Hypothalamus (tissue), 51 donors: ENCODE data around the gene CCDC15.
"Not testable (repeated sequence)": the region's sequence is repeated elsewhere in the genome, so short reads cannot be mapped to it uniquely, and the experiment has no call there.

Experiments
- DNase-seq, 51 donors: peaks; one replicate each; lab custom pipeline; 2025; lab: John Stamatoyannopoulos, UW

Gene CCDC15

DNA sequence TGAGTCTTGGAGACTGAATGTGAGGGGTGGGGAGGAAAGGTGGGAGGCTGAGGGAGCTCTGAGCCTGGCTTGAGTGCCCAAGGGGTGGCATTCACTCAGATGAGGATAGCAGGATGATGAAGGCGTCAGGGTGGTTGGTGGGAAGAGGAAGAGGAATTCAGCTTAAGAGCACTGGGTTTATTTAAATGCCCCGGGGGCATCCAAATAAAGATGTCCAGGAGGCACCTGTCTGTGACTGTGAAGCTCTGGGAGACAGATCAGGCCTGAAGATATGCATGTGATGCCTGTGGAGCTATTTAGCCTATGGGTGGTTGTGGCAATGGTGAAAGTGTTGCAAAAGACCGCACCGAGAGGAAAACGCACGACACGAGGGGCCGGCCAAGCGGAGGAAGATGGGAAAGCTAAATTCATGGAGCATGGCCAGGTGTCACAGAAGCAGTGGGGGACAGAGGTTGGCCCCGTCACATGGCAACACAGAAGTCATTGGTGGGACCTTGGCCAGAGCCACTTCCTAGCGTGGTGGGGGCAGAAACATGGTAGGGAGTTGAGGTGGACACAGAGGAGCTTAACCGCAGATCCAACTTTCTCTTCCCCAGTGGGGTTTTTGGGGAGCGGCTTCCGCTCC lies 124.6 kb downstream of the CCDC15 start:
- no peak for DNase-seq

DNA sequence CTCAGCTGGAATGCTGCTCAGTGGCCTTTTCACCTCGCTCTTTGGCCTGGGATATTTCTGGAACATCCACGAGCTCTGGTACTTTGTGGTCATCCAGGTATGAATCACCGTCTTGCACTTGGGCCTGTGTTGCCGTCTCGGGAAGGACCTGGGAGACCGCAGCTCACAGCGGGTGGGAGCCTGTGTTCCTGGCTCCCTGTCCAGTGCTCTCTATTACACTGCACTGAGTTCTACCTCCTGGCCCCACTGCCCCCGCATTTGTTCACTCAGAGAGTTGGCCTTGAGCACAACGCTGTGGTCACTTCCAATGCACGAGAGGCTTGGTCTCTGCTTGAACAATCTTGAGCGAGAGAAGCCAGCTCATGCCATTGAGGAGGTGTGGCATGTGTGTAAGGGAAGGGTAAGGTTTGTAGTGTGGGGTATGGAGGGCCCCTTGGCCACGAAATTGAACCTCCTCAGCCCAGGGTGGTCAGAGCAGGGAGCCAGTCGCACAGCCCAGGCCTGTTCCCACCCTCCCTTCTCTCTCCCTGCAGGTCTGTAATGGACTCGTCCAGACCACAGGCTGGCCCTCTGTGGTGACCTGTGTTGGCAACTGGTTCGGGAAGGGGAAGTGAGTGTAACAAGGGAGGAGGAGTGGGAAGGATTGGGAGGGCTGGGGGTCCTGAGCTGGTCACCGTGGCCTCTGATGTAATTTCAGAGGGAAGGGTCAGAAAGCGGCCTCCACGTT lies 125.3 kb downstream of the CCDC15 start:
- no peak for DNase-seq

DNA sequence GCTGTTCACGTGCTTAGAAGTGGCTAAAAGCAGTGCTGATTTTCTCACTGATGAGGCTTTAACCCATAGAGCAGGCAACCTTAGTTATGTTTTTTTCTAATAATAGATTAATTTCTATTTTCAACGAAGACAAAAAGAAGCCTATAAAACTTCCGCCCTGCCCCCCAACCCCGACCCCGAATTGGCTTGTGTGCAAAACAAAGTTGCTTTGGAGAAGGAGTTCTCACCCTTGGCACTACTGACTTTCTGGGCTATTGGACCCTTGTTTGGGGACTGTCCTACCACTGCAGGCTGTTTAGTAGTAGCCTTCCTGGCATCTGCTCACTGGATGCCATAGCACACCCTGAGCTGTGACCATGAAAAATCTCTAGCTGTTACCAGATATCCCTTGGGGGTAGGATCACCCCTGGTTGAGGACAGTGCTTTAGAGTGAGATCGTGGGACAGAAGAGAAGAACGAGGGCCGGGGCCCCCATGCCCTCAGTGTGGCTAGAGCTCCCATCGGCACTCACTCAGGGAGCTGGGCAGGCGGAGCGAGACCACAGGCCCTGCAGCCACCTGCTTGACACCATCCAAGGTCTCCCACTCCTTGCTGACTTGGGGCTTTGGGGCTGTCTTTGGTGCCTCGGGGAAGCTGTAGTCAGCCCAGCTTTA lies 126.0 kb downstream of the CCDC15 start:
- DNase-seq = no peak

DNA sequence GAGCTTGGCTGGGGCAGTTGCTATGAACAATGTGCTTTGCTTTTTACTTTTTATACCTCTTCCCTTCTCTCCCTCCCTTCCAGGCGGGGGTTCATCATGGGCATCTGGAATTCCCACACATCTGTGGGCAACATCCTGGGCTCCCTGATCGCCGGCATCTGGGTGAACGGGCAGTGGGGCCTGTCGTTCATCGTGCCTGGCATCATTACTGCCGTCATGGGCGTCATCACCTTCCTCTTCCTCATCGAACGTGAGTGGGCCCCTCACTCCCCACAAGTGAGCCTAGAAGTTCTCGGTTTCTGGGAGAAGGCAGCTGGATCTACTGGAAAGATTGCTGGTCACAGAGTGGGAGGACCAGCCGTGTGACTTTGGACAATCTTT lies 126.5 kb downstream of the CCDC15 start:
- DNase-seq = no peak

DNA sequence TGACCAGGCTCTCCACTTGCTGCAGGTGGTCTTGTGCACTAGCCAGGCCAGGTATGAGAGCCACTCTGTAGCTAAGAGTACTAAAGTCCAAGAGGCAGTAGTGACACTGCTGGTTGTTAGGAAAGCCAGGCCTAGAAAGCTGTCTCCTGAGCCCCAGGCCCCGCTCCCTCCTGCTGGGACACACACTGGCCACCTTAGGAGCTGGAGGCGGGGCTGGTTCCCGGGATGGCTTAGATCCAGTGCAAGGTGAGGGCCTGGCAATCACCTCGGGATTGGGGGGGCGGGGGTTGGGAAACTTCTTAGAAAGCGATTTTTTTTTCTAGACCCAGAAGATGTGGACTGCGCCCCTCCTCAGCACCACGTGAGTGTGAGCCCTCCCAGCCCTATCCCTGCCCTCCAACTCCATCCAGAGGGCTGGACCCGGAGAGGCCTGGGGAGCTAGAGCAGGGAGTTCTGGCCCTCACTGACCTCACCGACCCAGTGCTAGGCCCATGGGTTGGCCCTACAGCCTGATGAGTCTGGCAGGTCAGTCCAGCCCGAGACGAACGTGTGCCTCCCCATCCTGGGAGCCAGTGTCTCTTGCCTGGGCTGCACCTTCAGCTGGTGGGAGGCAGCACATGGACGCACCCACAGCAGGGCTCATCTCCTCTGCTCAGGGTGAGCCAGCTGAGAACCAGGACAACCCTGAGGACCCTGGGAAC lies 127.2 kb downstream of the CCDC15 start:
- no peak for DNase-seq

DNA sequence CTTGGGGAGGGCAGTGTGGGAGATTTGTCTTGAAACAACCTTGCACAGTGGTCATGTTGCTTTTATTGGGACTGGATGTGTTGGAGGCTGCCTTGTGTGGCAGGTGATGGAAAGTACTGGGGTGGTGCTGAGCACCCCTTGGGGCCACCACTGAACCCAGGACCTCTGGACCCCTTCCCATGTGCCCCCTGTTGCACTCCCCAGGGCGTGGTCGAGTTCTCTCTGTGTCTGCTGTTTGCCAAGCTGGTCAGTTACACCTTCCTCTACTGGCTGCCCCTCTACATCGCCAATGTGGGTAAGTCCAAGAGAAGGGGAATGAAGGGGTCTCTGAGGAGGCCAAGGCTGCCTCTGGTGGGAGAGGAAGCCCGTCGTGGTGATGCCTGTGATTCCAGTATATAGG lies 128.0 kb downstream of the CCDC15 start:
- no peak for DNase-seq

DNA sequence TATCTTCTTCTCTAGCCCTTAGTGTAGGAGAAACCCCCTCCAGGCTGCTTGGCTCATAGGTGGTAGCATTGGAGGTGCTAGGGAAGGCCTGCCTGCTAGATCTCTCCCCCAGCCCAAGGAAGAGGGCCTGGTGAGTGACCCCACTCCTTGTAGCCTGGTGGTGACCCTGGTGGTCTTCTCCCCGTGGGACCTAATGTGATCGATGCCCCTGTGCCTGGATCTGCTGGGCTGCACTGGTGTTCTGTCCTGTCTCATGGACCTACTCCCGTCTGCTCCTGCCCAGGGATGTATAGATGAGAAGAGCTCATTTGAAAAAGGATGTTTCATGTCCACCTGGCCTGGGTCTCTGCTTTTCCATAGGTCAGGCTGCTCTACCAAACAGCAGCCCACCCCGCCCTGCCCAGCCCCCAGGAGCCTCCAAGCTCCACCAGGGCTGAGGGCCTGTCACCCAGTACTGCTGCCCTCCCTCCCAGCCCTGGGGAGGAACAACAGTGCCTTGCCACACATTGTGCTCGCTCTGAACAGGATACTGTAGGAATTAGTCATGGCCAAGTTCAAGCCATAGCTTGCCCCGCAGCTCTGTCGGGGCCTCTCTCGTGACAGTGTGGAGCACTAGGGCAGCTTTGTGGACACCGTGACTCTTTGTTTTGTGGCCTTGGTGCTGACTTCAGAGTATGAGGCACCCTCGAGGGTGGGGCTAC lies 128.8 kb downstream of the CCDC15 start:
- no peak for DNase-seq

DNA sequence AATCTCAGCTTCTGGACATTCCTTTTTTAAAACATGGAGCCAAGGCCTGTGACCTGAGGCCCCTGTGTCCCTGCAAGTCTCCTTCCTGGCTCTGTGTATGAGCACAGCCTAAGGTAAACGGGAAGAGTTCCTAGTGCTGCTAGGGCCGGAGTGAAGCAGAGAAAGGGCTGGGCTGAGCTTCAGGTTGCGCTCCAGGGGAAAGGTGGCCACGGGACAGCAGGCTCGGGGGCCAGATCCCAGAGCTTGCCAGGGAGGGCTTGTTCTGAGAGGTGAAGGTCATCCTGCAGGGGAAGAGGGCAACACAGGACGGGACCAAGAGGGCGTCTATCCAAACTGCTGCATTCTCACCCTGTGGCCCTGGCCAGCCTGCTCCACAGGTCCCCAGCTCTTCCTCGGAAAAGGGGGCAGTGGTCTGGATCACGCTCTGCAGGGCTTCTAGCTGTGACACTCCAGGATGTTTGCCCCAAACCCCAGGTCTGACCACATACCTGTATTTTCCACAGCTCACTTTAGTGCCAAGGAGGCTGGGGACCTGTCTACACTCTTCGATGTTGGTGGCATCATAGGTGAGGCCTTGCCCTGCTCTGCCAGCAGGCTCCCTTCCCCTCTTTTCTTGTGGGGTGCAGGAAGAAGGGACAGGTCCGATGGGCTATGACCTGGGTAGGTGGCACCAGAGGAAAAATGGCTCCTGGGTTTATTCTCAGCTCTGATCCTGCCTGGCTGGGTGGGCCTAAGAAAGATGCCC lies 129.5 kb downstream of the CCDC15 start:
- no peak for DNase-seq

DNA sequence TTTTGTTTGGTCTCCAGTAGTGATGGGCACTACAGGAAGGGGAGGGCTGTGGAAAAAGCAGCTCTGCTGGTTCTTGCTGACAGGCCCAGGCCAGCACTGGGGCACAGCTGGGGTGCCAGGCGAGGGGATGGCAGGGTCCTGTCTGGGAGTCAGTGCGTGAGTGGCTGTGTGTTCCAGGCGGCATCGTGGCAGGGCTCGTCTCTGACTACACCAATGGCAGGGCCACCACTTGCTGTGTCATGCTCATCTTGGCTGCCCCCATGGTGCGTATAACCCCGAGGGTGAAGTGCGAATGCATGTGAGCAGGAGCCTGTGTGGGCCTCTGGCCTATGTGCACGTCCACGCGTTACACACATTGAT lies 130.0 kb downstream of the CCDC15 start:
- no peak for DNase-seq

DNA sequence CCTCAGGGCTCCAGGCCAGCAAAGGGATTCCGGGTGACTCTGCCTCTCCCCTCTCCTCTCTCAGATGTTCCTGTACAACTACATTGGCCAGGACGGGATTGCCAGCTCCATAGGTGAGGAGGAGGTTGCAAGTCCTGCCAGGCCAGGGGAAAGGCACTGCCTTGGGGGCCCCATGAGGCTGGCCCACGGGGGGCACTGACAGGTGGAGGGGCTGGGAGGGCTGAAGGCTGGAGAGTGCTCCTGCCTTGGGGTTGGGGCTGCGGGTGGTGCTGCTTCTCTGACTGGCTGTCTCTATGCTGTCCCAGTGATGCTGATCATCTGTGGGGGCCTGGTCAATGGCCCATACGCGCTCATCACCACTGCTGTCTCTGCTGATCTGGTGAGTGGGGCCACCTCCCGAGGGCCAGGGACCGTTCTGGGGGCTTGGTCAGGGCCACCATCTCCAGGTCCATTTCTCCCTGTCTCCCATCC lies 130.8 kb downstream of the CCDC15 start:
- no peak for DNase-seq

DNA sequence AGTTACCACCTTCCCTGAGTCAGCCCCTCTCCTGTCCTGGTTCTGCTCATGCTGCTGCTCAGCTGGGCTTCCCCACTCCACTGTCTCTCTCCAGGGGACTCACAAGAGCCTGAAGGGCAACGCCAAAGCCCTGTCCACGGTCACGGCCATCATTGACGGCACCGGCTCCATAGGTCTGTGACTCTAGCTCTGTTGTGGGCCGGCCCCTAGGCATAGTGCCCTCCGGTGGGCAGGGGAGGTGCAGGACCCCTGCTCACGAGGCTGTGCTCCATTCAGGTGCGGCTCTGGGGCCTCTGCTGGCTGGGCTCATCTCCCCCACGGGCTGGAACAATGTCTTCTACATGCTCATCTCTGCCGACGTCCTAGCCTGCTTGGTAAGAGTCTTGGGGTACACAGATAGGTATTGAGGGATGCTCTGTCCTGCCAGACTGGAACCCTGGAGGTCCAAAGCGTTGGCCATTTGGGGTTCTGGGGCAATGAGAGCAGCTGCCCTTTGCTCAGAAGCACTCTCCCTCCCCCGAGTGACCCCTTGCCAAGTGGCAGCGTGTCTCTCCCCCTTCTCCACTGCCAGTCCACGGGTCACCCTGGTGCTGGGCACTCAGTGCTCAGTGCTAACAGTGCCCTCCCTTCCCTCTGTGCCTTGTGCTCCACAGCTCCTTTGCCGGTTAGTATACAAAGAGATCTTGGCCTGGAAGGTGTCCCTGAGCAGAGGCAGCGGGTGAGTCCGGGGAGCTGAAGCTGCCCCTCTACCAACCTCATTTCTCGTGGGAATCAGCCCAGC lies 131.5 kb downstream of the CCDC15 start:
- DNase-seq = no peak

DNA sequence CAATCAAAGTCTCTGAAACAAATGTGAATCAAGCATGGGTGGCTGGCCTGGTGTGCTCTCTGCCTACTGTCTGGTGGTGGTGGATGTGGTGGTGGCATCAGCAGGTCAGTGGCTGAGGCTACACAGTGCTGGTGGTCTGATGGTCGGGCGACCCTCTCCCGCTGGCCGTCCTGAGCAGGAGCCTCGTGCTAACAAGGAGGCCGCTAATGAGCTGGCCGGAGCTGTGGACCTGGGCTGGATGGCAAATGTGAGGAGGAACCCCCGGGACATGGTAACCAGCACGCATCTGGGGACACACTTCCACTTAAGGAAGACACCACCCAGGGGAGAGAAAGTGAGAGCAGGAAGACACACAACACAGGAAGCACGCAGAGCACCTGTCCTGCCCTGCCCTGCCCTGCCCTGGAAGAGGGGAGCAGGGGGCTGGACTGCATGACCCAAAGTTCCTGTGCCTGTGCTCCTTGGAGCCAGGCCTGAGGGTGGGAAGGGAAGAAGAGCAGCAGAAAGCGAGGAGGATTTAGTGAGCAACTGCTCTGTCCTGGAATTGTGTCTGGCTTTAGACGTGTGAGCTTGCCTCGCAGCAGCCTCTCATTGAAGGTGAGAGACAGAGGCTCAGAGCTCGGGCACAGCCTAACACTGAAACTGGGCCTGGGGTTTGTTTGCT lies 132.8 kb downstream of the CCDC15 start:
- no peak for DNase-seq

DNA sequence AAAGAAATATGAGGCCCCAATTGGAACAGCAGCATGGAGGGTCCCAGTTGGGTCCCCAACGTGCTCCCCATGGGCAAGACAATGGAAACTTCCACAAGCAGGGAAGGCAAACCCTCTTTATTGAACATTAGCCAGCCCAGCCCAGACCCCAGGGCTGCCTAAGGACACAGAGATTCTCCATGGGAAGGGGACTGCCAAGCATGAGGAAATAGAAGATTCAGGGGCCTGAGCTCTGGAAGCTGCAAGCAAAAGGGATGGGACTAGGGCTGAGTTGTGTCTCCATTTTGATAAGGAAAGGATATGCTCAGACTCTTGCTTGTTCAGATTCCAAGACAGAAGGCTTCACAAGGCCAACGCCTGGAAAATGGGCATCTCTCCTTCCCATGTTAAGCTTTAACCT lies 134.1 kb downstream of the CCDC15 start:
- no peak for DNase-seq

DNA sequence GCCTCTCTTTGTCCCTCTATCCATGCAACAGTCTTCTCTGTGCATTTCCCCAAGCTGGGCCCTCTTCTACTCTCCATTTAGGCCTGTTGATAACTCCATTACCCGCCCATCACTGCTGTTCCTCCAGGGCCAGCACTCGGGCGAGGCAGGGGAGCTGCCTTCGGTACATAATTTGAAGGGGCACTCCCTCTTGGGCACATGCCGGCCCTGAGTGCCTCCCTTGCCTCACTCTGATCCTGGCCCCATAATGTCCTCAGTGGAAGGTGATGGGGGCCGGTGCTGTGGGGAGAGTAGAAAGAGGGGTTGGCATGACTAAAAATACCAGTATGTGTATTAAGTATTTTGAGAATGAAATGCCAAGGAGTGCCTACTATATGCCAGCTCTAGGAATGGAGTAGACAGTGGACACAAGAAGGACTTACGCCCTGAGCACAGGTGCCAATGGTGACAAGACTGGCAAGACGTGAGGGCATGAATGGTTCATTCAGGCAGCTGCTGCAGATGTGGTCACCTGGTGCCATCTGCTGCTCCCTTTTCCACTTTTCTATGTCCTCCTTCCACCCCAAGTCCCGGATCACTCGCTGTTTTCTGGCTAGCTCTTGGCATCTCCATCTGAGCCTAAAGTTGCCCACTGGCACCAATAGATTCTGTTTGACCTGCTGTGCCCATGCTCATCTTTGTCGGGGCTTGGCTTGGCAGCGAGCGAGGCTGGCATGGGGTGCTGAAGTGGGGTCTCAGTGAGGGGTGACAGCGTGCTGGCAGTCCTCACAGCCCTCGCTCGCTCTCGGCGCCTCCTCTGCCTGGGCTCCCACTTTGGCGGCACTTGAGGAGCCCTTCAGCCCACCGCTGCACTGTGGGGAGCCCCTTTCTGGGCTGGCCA lies 134.8 kb downstream of the CCDC15 start:
- DNase-seq = no peak

DNA sequence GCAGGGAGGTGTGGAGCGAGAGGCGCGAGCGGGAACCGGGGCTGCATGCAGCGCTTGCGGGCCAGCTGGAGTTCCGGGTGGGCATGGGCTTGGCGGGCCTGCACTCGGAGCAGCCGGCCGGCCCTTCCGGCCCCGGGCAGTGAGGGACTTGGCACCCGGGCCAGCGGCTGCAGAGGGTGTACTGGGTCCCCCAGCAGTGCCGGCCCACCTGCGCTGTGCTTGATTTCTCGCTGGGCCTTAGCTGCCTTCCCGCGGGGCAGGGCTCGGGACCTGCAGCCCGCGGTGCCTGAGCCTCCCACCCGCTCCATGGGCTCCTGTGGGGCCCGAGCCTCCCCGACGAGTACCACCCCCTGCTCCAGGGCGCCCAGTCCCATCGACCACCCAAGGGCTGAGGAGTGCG lies 135.5 kb downstream of the CCDC15 start:
- DNase-seq = not testable (repeated sequence)

DNA sequence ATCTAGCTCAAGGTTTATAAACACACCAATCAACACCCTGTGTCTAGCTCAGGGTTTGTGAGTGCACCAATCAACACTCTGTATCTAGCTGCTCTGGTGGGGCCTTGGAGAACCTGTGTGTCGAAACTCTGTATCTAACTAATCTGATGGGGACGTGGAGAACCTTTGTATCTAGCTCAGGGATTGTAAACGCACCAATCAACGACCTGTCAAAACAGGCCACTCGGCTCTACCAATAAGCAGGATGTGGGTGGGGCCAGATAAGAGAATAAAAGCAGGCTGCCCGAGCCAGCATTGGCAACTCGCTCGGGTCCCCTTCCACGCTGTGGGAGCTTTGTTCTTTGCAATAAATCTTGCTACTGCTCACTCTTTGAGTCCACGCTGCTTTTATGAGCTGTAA lies 136.1 kb downstream of the CCDC15 start:
- not testable (repeated sequence) for DNase-seq

DNA sequence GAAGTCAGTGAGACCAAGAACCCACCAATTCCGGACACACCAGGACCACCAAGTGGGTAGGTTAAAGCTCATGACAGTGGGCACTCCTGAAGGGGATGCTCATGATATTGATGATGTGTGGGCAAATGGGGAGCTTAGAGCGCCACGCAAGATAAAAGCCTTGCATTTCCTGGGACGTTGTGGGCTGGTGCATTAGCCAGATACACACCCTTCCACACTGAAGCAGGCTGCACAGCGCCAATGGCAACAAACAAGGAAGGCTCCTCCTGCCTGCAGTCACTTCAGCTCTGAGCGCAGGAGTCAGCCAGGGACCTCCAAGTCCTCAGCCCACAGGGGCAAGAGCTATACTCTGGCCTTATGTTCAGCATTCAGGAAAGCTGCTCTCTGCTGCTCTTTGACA lies 136.8 kb downstream of the CCDC15 start:
- DNase-seq = no peak
